Measurements from ENCODE around the gene LDLRAD2. TPM values are rescaled to one million over a fixed set of nuclear protein-coding genes. Genes with fewer than 3 reads are reported as not detected.
"Not testable (repeated sequence)": the region's sequence is repeated elsewhere in the genome, so short reads cannot be mapped to it uniquely, and the experiment has no call there.

LDLRAD2 gene
- total RNA-seq, 1 donor from 2014 or later, result 0.14 TPM

DNA sequence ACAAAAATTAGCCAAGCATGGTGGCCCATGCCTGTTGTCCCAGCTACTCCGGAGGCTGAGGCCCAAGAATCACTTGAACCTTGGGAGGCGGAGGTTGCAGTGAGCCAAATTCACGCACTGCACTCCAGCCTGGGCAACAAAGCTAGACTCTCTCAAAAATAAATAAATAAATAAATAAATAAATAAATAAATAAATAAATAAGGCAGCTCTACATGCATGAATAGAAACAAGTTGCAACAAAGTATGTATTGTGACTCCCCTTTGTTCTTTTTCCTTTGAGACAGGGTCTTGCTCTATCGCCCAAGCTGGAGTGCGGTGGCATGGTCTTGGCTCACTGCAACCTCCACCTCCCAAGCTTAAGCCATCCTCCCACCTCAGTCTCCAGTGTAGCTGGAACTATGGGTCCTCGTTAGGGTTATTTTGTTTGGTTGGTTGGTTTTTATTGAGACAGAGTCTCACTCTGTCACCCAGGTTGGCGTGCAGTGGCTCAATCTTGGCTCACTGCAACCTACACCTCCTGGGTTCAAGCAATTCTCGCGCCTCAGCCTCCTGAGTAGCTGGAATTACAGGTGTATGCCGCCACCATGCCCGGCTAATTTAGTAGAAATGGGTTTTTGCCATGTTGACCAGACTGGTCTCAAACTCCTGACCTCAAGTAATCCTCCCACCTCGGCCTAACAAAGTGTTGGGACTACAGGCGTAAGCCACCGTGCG lies 37.1 kb upstream of the LDLRAD2 start:
- Histone ChIP-seq H4K20me1 (ENCODE audit: insufficient read depth, low read length) (peaks cover 86% of the 10 kb centered on the region), H3K27me3 (ENCODE audit: insufficient read depth, low read length) (no peaks in the 10 kb centered on the region), H3K4me2 (ENCODE audit: low read length) (no peak overlapping the region), H3K4me3 (ENCODE audit: insufficient read depth, low read depth, low read length) (no peak overlapping the region), H2AFZ (ENCODE audit: low read depth, low read length) (no peak overlapping the region), H3K36me3 (ENCODE audit: insufficient read depth, low read length) (no peaks in the 10 kb centered on the region), H3K27ac (ENCODE audit: low read depth, low read length) (no peak overlapping the region), H3K9ac (ENCODE audit: low read length) (no peak overlapping the region), H3K9me3 (ENCODE audit: insufficient read depth, low read depth, low read length) (peaks cover 2% of the 10 kb centered on the region), H3K4me1 (ENCODE audit: insufficient read depth, low read length) (no peaks in the 10 kb centered on the region), H3K79me2 (ENCODE audit: insufficient read depth, low read length) (peaks cover 98% of the 10 kb centered on the region)
- Mint-ChIP-seq H3K4me3 (ENCODE audit: unreplicated experiment) (no peak overlapping the region), H3K4me1 (ENCODE audit: low read depth, unreplicated experiment) (peaks cover 8% of the 10 kb centered on the region), H3K27me3 (ENCODE audit: low read depth, unreplicated experiment) (no peaks in the 10 kb centered on the region), H3K36me3 (ENCODE audit: low read depth, unreplicated experiment) (no peaks in the 10 kb centered on the region), H3K27ac (ENCODE audit: unreplicated experiment) (no peak overlapping the region), H3K9me3 (ENCODE audit: unreplicated experiment) (no peaks in the 10 kb centered on the region)
- FAIRE-seq (no peak), DNase-seq (ENCODE audit: low read depth) (no peak)
- TF ChIP-seq EZH2 (IDR thresholded peaks at IDR 0.05; ENCODE audit: insufficient read depth, low read length), result no peak

- no peak overlapping the region for H3K4me2 ChIP-seq (ENCODE audit: low read length)
- peaks cover 13% of the 10 kb centered on the region for H3K4me1 Mint-ChIP-seq (ENCODE audit: low read depth, unreplicated experiment)
- TF ChIP-seq, protein P1, sequence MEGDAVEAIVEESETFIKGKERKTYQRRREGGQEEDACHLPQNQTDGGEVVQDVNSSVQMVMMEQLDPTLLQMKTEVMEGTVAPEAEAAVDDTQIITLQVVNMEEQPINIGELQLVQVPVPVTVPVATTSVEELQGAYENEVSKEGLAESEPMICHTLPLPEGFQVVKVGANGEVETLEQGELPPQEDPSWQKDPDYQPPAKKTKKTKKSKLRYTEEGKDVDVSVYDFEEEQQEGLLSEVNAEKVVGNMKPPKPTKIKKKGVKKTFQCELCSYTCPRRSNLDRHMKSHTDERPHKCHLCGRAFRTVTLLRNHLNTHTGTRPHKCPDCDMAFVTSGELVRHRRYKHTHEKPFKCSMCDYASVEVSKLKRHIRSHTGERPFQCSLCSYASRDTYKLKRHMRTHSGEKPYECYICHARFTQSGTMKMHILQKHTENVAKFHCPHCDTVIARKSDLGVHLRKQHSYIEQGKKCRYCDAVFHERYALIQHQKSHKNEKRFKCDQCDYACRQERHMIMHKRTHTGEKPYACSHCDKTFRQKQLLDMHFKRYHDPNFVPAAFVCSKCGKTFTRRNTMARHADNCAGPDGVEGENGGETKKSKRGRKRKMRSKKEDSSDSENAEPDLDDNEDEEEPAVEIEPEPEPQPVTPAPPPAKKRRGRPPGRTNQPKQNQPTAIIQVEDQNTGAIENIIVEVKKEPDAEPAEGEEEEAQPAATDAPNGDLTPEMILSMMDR (IDR thresholded peaks at IDR 0.05; ENCODE audit: insufficient read depth, low read depth, low read length), result no peak
- TF ChIP-seq EZH2 (IDR thresholded peaks at IDR 0.05; ENCODE audit: insufficient read depth, low read length), result no peak
- H3K27ac ChIP-seq (ENCODE audit: low read depth, low read length), result no peak overlapping the region
- H3K9me3 ChIP-seq (ENCODE audit: insufficient read depth, low read depth, low read length), result peaks cover 2% of the 10 kb centered on the region
- no peaks in the 10 kb centered on the region for H3K9me3 Mint-ChIP-seq (ENCODE audit: unreplicated experiment)
- DNase-seq (ENCODE audit: low read depth) (no peak), FAIRE-seq (no peak)
- no peak overlapping the region for H3K27ac Mint-ChIP-seq (ENCODE audit: unreplicated experiment)
- H4K20me1 ChIP-seq (ENCODE audit: insufficient read depth, low read length), result peaks cover 87% of the 10 kb centered on the region
- H3K9ac ChIP-seq (ENCODE audit: low read length), result no peak overlapping the region
- H2AFZ ChIP-seq (ENCODE audit: low read depth, low read length), result no peak overlapping the region
- no peaks in the 10 kb centered on the region for H3K36me3 ChIP-seq (ENCODE audit: insufficient read depth, low read length)
- no peaks in the 10 kb centered on the region for H3K27me3 Mint-ChIP-seq (ENCODE audit: low read depth, unreplicated experiment)
- peaks cover 98% of the 10 kb centered on the region for H3K79me2 ChIP-seq (ENCODE audit: insufficient read depth, low read length)
- no peak overlapping the region for H3K4me3 Mint-ChIP-seq (ENCODE audit: unreplicated experiment)
- no peak overlapping the region for H3K4me3 ChIP-seq (ENCODE audit: insufficient read depth, low read depth, low read length)
- no peaks in the 10 kb centered on the region for H3K27me3 ChIP-seq (ENCODE audit: insufficient read depth, low read length)
- no peaks in the 10 kb centered on the region for H3K4me1 ChIP-seq (ENCODE audit: insufficient read depth, low read length)
- H3K36me3 Mint-ChIP-seq (ENCODE audit: low read depth, unreplicated experiment), result no peaks in the 10 kb centered on the region
Observed at GRCh38 chr1:21775550-21775914, 36.5 kb upstream of the LDLRAD2 start.

DNA sequence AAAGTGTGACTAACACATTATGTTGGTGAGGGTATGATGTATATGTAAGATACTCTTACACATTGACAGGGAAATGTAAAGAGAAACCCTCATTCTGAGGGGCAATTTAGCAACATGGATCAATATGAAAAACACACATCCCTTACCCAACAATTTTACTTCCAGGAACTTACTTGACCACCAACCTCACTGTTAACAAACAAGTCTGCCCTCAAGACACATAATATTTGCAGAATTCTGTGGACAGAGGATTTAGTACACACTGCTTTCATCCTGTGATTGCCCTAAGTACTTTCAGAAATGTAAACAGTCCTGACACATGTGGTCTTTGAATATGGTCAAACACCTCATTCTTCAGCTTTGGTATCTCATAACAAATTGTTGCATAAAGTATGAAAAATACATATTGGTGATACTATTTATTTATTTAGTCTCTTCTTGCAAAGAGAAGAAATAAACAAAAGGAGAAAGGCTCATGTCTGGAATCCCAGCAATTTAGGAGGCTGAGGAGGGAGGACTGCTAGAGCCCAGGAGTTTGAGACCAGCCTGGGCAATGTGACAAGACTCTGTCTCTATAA lies 36.0 kb upstream of the LDLRAD2 start:
- no peaks in the 10 kb centered on the region for H3K4me1 ChIP-seq (ENCODE audit: insufficient read depth, low read length)
- TF ChIP-seq EZH2 (IDR thresholded peaks at IDR 0.05; ENCODE audit: insufficient read depth, low read length), result no peak
- TF ChIP-seq, protein P1 (IDR thresholded peaks at IDR 0.05; ENCODE audit: insufficient read depth, low read depth, low read length), result no peak
- Mint-ChIP-seq H3K9me3 (ENCODE audit: unreplicated experiment) (no peaks in the 10 kb centered on the region), H3K27me3 (ENCODE audit: low read depth, unreplicated experiment) (no peaks in the 10 kb centered on the region), H3K4me3 (ENCODE audit: unreplicated experiment) (no peak overlapping the region), H3K36me3 (ENCODE audit: low read depth, unreplicated experiment) (no peaks in the 10 kb centered on the region), H3K27ac (ENCODE audit: unreplicated experiment) (no peak overlapping the region), H3K4me1 (ENCODE audit: low read depth, unreplicated experiment) (peaks cover 13% of the 10 kb centered on the region)
- H3K27me3 ChIP-seq (ENCODE audit: insufficient read depth, low read length), result no peaks in the 10 kb centered on the region
- no peak overlapping the region for H2AFZ ChIP-seq (ENCODE audit: low read depth, low read length)
- peaks cover 98% of the 10 kb centered on the region for H3K79me2 ChIP-seq (ENCODE audit: insufficient read depth, low read length)
- no peak overlapping the region for H3K4me2 ChIP-seq (ENCODE audit: low read length)
- H3K9me3 ChIP-seq (ENCODE audit: insufficient read depth, low read depth, low read length), result peaks cover 2% of the 10 kb centered on the region
- DNase-seq (ENCODE audit: low read depth), result peak; percentile 13
- no peak overlapping the region for H3K27ac ChIP-seq (ENCODE audit: low read depth, low read length)
- no peak overlapping the region for H3K9ac ChIP-seq (ENCODE audit: low read length)
- peaks cover 84% of the 10 kb centered on the region for H4K20me1 ChIP-seq (ENCODE audit: insufficient read depth, low read length)
- no peaks in the 10 kb centered on the region for H3K36me3 ChIP-seq (ENCODE audit: insufficient read depth, low read length)
- no peak for FAIRE-seq
- H3K4me3 ChIP-seq (ENCODE audit: insufficient read depth, low read depth, low read length), result no peak overlapping the region

GRCh38 chr1:21776925-21777324 lies 35.1 kb upstream of the LDLRAD2 start:
- not testable (repeated sequence) for H3K27me3 ChIP-seq (ENCODE audit: insufficient read depth, low read length); H3K9me3 Mint-ChIP-seq (ENCODE audit: unreplicated experiment); FAIRE-seq; H3K9ac ChIP-seq (ENCODE audit: low read length); H3K27me3 Mint-ChIP-seq (ENCODE audit: low read depth, unreplicated experiment); H3K9me3 ChIP-seq (ENCODE audit: insufficient read depth, low read depth, low read length); H3K36me3 ChIP-seq (ENCODE audit: insufficient read depth, low read length); H3K27ac Mint-ChIP-seq (ENCODE audit: unreplicated experiment); DNase-seq (ENCODE audit: low read depth); H3K36me3 Mint-ChIP-seq (ENCODE audit: low read depth, unreplicated experiment); H3K4me3 Mint-ChIP-seq (ENCODE audit: unreplicated experiment); H3K4me1 ChIP-seq (ENCODE audit: insufficient read depth, low read length); H2AFZ ChIP-seq (ENCODE audit: low read depth, low read length); H3K27ac ChIP-seq (ENCODE audit: low read depth, low read length); H3K4me2 ChIP-seq (ENCODE audit: low read length); H3K4me3 ChIP-seq (ENCODE audit: insufficient read depth, low read depth, low read length)
- H4K20me1 ChIP-seq (ENCODE audit: insufficient read depth, low read length), result peaks cover 77% of the 10 kb centered on the region
- H3K4me1 Mint-ChIP-seq (ENCODE audit: low read depth, unreplicated experiment), result peaks cover 13% of the 10 kb centered on the region
- peaks cover 99% of the 10 kb centered on the region for H3K79me2 ChIP-seq (ENCODE audit: insufficient read depth, low read length)
